Fibroblast of lung (primary cell): Measurements from ENCODE around the gene UBA1. TPM values are rescaled to one million over a fixed set of nuclear protein-coding genes. Genes with fewer than 3 reads are reported as not detected.
A peak's percentile ranks its signal among the peaks of the same experiment; 100 is the strongest.

Source experiments
- DNase-seq, 2 donors: peaks; one replicate each; pipeline versions ENCODE4 v3.0.0 to v3.0.0-alpha.2; 2010; ENCODE audit warnings: low read depth in 2 of 2
- H2AFZ ChIP-seq: 2 replicates; pipeline ENCODE4 v1.5.1; 2012; ENCODE audit warnings: low read length, control low read depth, inconsistent platforms
- H3K27ac ChIP-seq: 2 replicates; pipeline ENCODE4 v1.5.1; 2011; ENCODE audit warnings: low read length, control low read depth; ENCODE audit not compliant: insufficient read depth
- H3K27me3 ChIP-seq: 2 replicates; pipeline ENCODE4 v1.5.1; 2011; ENCODE audit warnings: mild to moderate bottlenecking, low read length; ENCODE audit not compliant: control insufficient read depth, insufficient read depth
- H3K36me3 ChIP-seq: 2 replicates; pipeline ENCODE4 v1.5.1; 2011; ENCODE audit warnings: low read length; ENCODE audit not compliant: control insufficient read depth, insufficient read depth
- H3K4me1 ChIP-seq: 2 replicates; pipeline ENCODE4 v1.5.1; 2011; ENCODE audit warnings: low read length; ENCODE audit not compliant: control insufficient read depth, insufficient read depth; ENCODE audit errors: extremely low read depth
- H3K4me2 ChIP-seq: 2 replicates; pipeline ENCODE4 v1.5.1; 2011; ENCODE audit warnings: low read length, control low read depth; ENCODE audit not compliant: insufficient read depth; ENCODE audit errors: extremely low read depth
- H3K4me3 ChIP-seq, 4 experiments: fragments of 200-600 bp in 1 of 4; sonication (generic) in 1 of 4; replicated peaks in 1 of 4; 2 replicates each; pipeline ENCODE4 v1.5.1; 2011 to 2016; ENCODE audit warnings: low read length in 4 of 4, low read depth in 3 of 4, mild to moderate bottlenecking in 3 of 4, control low read depth in 2 of 4, inconsistent platforms in 1 of 4, mixed read lengths in 1 of 4; ENCODE audit not compliant: insufficient read depth in 1 of 4; ENCODE audit errors: control extremely low read depth in 1 of 4
- H3K79me2 ChIP-seq: 2 replicates; pipeline ENCODE4 v1.5.1; 2012; ENCODE audit warnings: mild to moderate bottlenecking, low read length, inconsistent platforms; ENCODE audit not compliant: control insufficient read depth, insufficient read depth
- H3K9ac ChIP-seq: 2 replicates; pipeline ENCODE4 v1.5.1; 2011; ENCODE audit warnings: mild to moderate bottlenecking, low read length, control low read depth; ENCODE audit not compliant: insufficient read depth
- H3K9me3 ChIP-seq: 2 replicates; pipeline ENCODE4 v1.5.1; 2012; ENCODE audit warnings: low read depth, low read length; ENCODE audit not compliant: control insufficient read depth, insufficient read depth
- H4K20me1 ChIP-seq: 2 replicates; pipeline ENCODE4 v1.5.1; 2011; ENCODE audit warnings: low read length; ENCODE audit not compliant: control insufficient read depth, insufficient read depth; ENCODE audit errors: extremely low read depth
- EZH2 ChIP-seq: IDR thresholded peaks from 2 replicates; pipeline ENCODE4 v1.5.1; 2012; ENCODE audit warnings: low read length, control low read depth, mild to moderate bottlenecking; ENCODE audit errors: missing control alignments
- polyA plus RNA-seq, 2 donors: library from polyadenylated mRNA; depleted of rRNA in 1 of 2; stranded (reverse) in 1 of 2; unstranded in 1 of 2; fragments of >200 nt; gene quantifications; 2 replicates each; pipeline ENCODE4 v1.2.1, GENCODE V29; 2011 to 2012; ENCODE audit warnings: missing spikeins in 1 of 2
- total RNA-seq: library from RNA; depleted of rRNA; stranded (reverse); fragments of >200 nt; gene quantifications from 2 replicates; pipeline ENCODE4 v1.2.1, GENCODE V29; 2014
- TF ChIP-seq, protein P1 (sequence below), 2 donors: IDR thresholded peaks in 1 of 2; conservative IDR thresholded peaks in 1 of 2; 1 replicate in 1 of 2; 2 replicates in 1 of 2; pipeline ENCODE4 v1.5.1; 2011 to 2012; ENCODE audit warnings: low read length in 2 of 2, control low read depth in 1 of 2, inconsistent platforms in 1 of 2, low read depth in 1 of 2, mild to moderate bottlenecking in 1 of 2

The UBA1 gene
- total and polyA plus RNA-seq, 2 donors (not counting 1 experiment from before 2014, with no cell fraction given): 135 to 158 TPM

DNA sequence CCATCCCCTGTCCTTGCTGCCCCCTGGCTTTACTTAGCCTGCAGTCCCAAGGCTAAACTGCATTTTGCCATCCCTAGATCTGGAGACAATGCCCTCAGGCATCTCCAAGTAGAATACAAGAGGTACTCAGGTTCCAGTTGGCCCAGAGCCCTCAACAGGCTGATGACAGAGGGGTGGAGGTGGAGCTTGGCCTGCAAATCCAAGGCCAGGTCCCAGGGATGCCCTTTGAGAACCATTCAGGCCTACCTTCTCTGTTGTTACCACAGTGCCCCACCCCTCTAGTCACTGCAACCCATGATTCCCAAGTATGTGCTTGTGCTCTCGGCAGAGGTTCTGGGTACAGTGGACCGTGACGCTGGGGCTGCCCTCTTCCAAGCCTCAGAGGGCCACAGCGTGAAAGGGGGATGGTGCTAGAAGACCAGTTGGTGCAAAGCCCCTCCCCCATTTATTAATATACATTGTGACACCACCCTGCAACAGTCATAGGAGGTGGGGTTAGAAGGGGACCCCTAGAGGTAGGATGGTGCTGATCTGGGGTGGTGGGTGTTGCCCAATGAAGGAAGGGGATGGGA is 6.4 kb upstream of the UBA1 start:
- TF ChIP-seq EZH2: no peak
- TF ChIP-seq, protein P1, sequence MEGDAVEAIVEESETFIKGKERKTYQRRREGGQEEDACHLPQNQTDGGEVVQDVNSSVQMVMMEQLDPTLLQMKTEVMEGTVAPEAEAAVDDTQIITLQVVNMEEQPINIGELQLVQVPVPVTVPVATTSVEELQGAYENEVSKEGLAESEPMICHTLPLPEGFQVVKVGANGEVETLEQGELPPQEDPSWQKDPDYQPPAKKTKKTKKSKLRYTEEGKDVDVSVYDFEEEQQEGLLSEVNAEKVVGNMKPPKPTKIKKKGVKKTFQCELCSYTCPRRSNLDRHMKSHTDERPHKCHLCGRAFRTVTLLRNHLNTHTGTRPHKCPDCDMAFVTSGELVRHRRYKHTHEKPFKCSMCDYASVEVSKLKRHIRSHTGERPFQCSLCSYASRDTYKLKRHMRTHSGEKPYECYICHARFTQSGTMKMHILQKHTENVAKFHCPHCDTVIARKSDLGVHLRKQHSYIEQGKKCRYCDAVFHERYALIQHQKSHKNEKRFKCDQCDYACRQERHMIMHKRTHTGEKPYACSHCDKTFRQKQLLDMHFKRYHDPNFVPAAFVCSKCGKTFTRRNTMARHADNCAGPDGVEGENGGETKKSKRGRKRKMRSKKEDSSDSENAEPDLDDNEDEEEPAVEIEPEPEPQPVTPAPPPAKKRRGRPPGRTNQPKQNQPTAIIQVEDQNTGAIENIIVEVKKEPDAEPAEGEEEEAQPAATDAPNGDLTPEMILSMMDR (conservative IDR thresholded peaks at IDR 0.05 in 1 of 2, IDR thresholded peaks at IDR 0.05 in 1 of 2; ENCODE audit: low read depth in 1 of 2, low read length in 2 of 2): no peak
- Histone ChIP-seq H3K36me3 (peaks cover 14% of the 10 kb centered on the region), H3K79me2 (no peaks in the 10 kb centered on the region), H3K9ac (no peak overlapping the region), H3K4me2 (no peak overlapping the region), H3K4me1 (no peaks in the 10 kb centered on the region), H3K27me3 (no peaks in the 10 kb centered on the region), H2AFZ (no peak overlapping the region), H3K27ac (no peak overlapping the region), H4K20me1 (no peaks in the 10 kb centered on the region), H3K9me3 (no peaks in the 10 kb centered on the region), H3K4me3 (no peak overlapping the region)
- DNase-seq: no peak

DNA sequence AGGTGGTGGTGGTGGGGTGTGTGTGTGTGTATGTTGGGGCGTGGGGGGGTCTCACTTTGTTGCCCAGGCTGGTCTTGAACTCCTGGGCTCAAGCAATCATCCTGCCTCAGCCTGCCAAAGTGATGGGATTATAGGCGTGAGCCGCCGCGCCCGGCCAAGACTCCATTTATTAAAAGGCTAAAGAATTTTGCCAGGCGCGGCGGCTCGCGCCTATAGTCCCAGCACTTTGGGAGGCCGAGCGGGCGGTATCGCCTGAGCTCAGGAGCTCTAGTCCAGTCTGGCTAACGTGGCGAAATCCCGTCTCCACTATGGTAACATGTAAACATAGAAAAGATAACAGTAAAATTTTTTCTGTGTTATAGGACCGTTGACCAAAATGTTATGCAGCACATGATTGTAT is 3.7 kb upstream of the UBA1 start:
- TF ChIP-seq, protein P1 (conservative IDR thresholded peaks at IDR 0.05 in 1 of 2, IDR thresholded peaks at IDR 0.05 in 1 of 2; ENCODE audit: low read depth in 1 of 2, low read length in 2 of 2): no peak
- no peak for TF ChIP-seq EZH2
- Histone ChIP-seq H3K4me2 (no peak overlapping the region), H3K27ac (no peak overlapping the region), H2AFZ (no peak overlapping the region), H3K9ac (no peak overlapping the region), H4K20me1 (no peaks in the 10 kb centered on the region), H3K79me2 (peaks cover 12% of the 10 kb centered on the region), H3K27me3 (no peaks in the 10 kb centered on the region), H3K4me1 (peaks cover 3% of the 10 kb centered on the region), H3K4me3 (no peak overlapping the region), H3K9me3 (no peaks in the 10 kb centered on the region), H3K36me3 (peaks cover 9% of the 10 kb centered on the region)
- DNase-seq: no peak

DNA sequence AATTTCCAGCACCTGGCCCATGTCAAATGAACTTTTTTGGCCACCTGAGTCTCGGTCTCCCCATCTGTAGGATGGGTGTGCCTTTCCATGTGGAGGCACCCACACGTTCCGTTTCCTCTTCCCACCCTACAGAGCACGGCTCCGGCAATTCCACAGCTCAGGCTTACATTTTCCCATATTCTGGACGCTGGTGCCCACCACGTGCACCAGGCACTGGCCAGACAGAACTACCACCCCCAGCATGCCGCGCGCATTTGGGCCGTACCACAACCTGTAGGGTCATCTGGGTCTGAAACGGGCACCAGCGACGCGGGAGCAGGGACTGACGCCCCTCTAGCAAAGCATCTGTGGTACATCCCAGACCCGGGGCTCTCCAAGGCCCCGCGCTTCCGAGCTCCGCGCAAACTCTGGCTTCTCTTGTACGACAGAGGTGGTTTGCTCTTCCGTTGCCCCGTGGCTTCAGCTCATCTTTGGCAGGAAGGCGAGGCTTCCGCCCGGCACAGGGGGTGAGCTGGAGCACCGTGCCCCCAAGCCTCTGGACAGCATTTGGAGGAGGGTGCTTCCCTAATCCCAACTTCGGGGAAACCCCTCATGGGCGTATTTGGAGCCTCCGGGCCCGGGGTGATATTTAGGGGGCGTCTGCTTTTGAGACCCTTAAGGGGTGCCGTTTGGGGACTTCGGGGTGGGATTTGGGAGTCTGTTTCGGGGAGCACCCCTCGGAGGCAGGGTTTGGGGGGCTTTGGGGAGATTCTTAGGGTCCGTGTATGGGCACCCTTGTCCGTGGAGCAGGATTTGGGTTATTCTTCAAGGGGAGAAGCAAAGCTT is 3.0 kb upstream of the UBA1 start:
- no peak for TF ChIP-seq EZH2
- TF ChIP-seq, protein P1 (conservative IDR thresholded peaks at IDR 0.05 in 1 of 2, IDR thresholded peaks at IDR 0.05 in 1 of 2; ENCODE audit: low read depth in 1 of 2, low read length in 2 of 2): no peak
- Histone ChIP-seq H3K4me3 (peak overlapping the region; percentile 46 to 70 (median 64)), H3K4me1 (peaks cover 5% of the 10 kb centered on the region), H3K4me2 (peak overlapping the region; percentile 69), H3K36me3 (peaks cover 8% of the 10 kb centered on the region), H3K9me3 (no peaks in the 10 kb centered on the region), H4K20me1 (no peaks in the 10 kb centered on the region), H3K27ac (peak overlapping the region; percentile 43), H3K9ac (peak overlapping the region; percentile 13), H2AFZ (peak overlapping the region; percentile 20), H3K27me3 (no peaks in the 10 kb centered on the region), H3K79me2 (peaks cover 19% of the 10 kb centered on the region)
- peak; percentile 92 to 94 for DNase-seq
